ENCODE results near the gene DGKI.

GRCh38 chr7:137471128-137471527 is 375.6 kb downstream of the DGKI start:
- TF ChIP-seq CTCF (IDR thresholded peaks at IDR 0.05) (no peak), POLR2A (IDR thresholded peaks at IDR 0.05) (no peak)

Measured in thyroid gland (tissue), 4 donors.